GM06990 (cell line): ENCODE results near the gene UNC13D.

ENCODE experiments used
- DNase-seq: peaks from one replicate; pipeline ENCODE4 v3.0.0-alpha.2; 2011; ENCODE audit not compliant: insufficient read length; ENCODE audit errors: extremely low read depth
- H3K27me3 ChIP-seq: replicated peaks from 2 replicates; pipeline ENCODE4 v1.6.0; 2011; ENCODE audit warnings: low read length; ENCODE audit not compliant: control insufficient read depth, insufficient read depth
- H3K36me3 ChIP-seq: 2 replicates; pipeline ENCODE4 v1.5.1; 2011; ENCODE audit warnings: low read length; ENCODE audit not compliant: control insufficient read depth, insufficient read depth
- H3K4me3 ChIP-seq: replicated peaks from 2 replicates; pipeline ENCODE4 v1.5.1; 2011; ENCODE audit warnings: low read depth, mild to moderate bottlenecking, control low read depth, low read length
- TF ChIP-seq, protein P1 (sequence below): IDR thresholded peaks from 2 replicates; pipeline ENCODE4 v1.5.1; 2011; ENCODE audit warnings: low read length, control low read depth, mild to moderate bottlenecking, inconsistent platforms; ENCODE audit not compliant: insufficient read depth, poor library complexity, severe bottlenecking

Gene UNC13D

GRCh38 chr17:75821552-75821951 lies 22.7 kb downstream of the UNC13D start:
- TF ChIP-seq, protein P1, sequence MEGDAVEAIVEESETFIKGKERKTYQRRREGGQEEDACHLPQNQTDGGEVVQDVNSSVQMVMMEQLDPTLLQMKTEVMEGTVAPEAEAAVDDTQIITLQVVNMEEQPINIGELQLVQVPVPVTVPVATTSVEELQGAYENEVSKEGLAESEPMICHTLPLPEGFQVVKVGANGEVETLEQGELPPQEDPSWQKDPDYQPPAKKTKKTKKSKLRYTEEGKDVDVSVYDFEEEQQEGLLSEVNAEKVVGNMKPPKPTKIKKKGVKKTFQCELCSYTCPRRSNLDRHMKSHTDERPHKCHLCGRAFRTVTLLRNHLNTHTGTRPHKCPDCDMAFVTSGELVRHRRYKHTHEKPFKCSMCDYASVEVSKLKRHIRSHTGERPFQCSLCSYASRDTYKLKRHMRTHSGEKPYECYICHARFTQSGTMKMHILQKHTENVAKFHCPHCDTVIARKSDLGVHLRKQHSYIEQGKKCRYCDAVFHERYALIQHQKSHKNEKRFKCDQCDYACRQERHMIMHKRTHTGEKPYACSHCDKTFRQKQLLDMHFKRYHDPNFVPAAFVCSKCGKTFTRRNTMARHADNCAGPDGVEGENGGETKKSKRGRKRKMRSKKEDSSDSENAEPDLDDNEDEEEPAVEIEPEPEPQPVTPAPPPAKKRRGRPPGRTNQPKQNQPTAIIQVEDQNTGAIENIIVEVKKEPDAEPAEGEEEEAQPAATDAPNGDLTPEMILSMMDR, result no peak
- Histone ChIP-seq H3K27me3 (no peaks in the 10 kb centered on the region), H3K4me3 (no peak overlapping the region), H3K36me3 (peaks cover 47% of the 10 kb centered on the region)
- peak; percentile 6 for DNase-seq

- Histone ChIP-seq H3K36me3 (peaks cover 47% of the 10 kb centered on the region), H3K4me3 (no peak overlapping the region), H3K27me3 (no peaks in the 10 kb centered on the region)
- no peak for DNase-seq
- TF ChIP-seq, protein P1, result no peak
These were observed 23.8 kb downstream of the UNC13D start for GRCh38 chr17:75820094-75821080.

DNA sequence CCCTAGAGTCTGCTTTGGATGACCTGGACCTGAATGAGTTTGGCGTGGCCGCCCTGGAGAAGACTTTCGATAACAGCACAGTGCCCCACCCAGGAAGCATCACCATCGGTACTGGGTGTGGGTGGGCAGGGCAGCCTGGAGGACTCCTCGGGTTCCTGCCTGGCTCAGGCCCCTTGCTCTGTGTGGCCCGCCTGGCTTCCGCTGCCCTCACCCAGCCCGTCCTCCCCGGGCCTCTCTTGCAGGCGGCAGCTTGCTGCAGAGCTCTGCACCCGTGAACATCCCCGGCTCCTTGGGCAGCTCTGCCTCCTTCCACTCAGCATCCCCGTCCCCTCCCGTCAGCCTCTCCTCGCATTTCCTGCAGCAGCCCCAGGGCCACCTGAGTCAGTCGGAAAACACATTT lies 24.5 kb downstream of the UNC13D start:
- H3K4me3 ChIP-seq, result no peak overlapping the region
- DNase-seq, result no peak
- TF ChIP-seq, protein P1, result no peak
- peaks cover 49% of the 10 kb centered on the region for H3K36me3 ChIP-seq
- H3K27me3 ChIP-seq, result no peaks in the 10 kb centered on the region

- TF ChIP-seq, protein P1, result no peak
- Histone ChIP-seq H3K4me3 (no peak overlapping the region), H3K27me3 (no peaks in the 10 kb centered on the region), H3K36me3 (peaks cover 48% of the 10 kb centered on the region)
- no peak for DNase-seq
These were observed 25.1 kb downstream of the UNC13D start for GRCh38 chr17:75819116-75819515.

DNA sequence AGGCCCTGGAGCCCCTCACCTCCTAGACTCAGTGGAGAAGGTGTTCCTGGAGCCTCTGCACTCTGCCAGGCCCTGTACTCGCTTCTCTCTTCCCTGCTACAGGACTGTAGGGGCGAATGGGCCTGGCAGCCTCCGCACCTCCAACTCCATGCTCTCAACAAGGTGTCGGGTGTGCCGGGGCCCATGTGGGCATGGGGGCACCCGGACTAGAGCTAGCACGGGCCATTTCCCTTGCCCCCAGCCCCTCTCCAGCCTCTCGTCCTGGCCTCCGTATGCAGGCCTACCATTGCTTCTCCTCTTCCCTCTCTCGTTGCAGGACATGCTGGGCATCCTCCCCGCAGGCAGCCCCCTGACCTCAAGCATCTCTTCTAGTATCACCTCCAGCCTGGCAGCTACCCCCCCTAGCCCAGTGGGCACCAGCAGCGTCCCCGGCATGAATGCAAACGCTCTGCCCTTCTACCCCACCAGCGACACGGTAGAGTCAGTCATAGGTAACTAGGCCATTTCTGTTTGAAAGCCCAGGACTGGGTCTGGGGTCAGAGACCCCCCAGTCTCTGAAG lies 25.8 kb downstream of the UNC13D start:
- no peaks in the 10 kb centered on the region for H3K27me3 ChIP-seq
- H3K4me3 ChIP-seq, result no peak overlapping the region
- TF ChIP-seq, protein P1, result no peak
- H3K36me3 ChIP-seq, result peaks cover 49% of the 10 kb centered on the region
- no peak for DNase-seq
